NT2/D1 (cell line): ENCODE measurements around the gene MTMR1.
A peak's percentile ranks its signal among the peaks of the same experiment; 100 is the strongest.

Experiments used
- DNase-seq: peaks from one replicate; pipeline ENCODE4 v3.0.0-alpha.2; 2011; ENCODE audit warnings: low read depth, low spot score
- H3K27me3 ChIP-seq: 2 replicates; pipeline ENCODE4 v1.6.0; 2011; ENCODE audit warnings: mild to moderate bottlenecking; ENCODE audit not compliant: insufficient read length, insufficient read depth
- H3K36me3 ChIP-seq: 2 replicates; pipeline ENCODE4 v1.6.1; 2011; ENCODE audit warnings: mild to moderate bottlenecking, low read length, mixed read lengths; ENCODE audit not compliant: insufficient read depth, insufficient read length
- H3K4me1 ChIP-seq: 2 replicates; pipeline ENCODE4 v1.5.1; 2011; ENCODE audit not compliant: insufficient read depth, insufficient read length
- H3K4me3 ChIP-seq: 2 replicates; pipeline ENCODE4 v1.5.1; 2011; ENCODE audit warnings: low read depth; ENCODE audit not compliant: insufficient read length
- H3K9ac ChIP-seq: 2 replicates; pipeline ENCODE4 v1.6.0; 2011; ENCODE audit warnings: low read depth; ENCODE audit not compliant: insufficient read length
- H3K9me3 ChIP-seq: 2 replicates; pipeline ENCODE4 v1.5.1; 2011; ENCODE audit warnings: mild to moderate bottlenecking, low read length; ENCODE audit not compliant: insufficient read depth
- SUZ12 ChIP-seq: IDR thresholded peaks from 2 replicates; pipeline ENCODE4 v1.6.1; 2011; ENCODE audit not compliant: insufficient read length, insufficient read depth; ENCODE audit errors: extremely low read depth
- YY1 ChIP-seq: IDR thresholded peaks from 2 replicates; pipeline ENCODE4 v1.6.1; 2011; ENCODE audit not compliant: insufficient read length, insufficient read depth
- ZNF274 ChIP-seq: IDR thresholded peaks from 2 replicates; pipeline ENCODE4 v1.6.1; 2011; ENCODE audit warnings: mild to moderate bottlenecking, low read depth, low read length

Gene MTMR1

DNA sequence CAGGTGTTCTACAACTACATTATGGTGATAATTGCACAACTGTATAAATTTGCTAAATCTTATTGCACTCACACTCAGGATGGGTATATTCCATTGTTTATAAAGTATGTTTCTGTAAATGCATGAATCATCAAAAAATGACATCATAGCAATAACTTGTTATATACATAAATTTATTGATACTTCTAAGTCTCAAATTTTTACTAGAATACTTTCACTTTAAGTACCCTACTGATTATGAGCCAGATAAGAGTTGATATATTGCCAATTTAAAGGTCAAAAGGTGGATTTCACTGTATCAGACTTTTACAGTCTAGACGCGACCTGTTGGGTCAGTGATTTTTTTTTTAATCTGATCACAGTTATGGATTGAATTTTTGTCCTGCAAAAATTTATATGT is 37.4 kb upstream of the MTMR1 start:
- no peak for DNase-seq
- H3K9ac ChIP-seq, result no peak overlapping the region
- H3K4me3 ChIP-seq, result no peak overlapping the region
- TF ChIP-seq YY1 (no peak), ZNF274 (no peak), SUZ12 (no peak)
- H3K9me3 ChIP-seq, result no peaks in the 10 kb centered on the region
- H3K36me3 ChIP-seq, result no peaks in the 10 kb centered on the region
- H3K4me1 ChIP-seq, result no peaks in the 10 kb centered on the region
- no peaks in the 10 kb centered on the region for H3K27me3 ChIP-seq

- DNase-seq, result no peak
Measured at GRCh38 chrX:150663073-150663472, 30.1 kb upstream of the MTMR1 start.

DNA sequence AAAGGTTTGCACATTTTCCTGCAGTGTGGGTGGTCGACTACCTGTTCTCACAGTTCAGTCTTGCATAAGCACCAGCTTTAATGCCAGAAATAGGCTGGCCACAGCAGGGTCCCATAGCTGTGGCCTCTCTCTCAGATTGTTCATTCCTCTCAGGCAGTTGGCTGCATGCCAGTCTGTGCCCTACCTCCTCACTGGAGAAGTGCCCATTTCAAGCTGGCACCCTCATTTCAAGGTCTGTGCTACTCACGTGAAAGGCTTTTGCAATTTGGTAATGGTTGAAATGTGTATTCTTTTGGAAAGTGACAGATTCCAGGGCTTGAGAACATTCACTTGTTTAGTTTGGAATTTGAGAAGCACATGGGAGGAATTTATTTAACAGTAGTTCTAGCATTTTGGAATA is 28.9 kb upstream of the MTMR1 start:
- H3K9me3 ChIP-seq, result no peaks in the 10 kb centered on the region
- DNase-seq, result no peak
- TF ChIP-seq SUZ12 (no peak), ZNF274 (no peak), YY1 (no peak)

More at GRCh38 chrX:150663073-150663472, 30.1 kb upstream of the MTMR1 start:
- H3K4me3 ChIP-seq, result no peak overlapping the region
- H3K9ac ChIP-seq, result no peak overlapping the region
- no peaks in the 10 kb centered on the region for H3K9me3 ChIP-seq
- TF ChIP-seq ZNF274, result no peak
- no peak for TF ChIP-seq YY1
- TF ChIP-seq SUZ12, result no peak
- H3K27me3 ChIP-seq, result no peaks in the 10 kb centered on the region
- peaks cover 15% of the 10 kb centered on the region for H3K36me3 ChIP-seq
- no peaks in the 10 kb centered on the region for H3K4me1 ChIP-seq

GRCh38 chrX:150676221-150676620 is 17.0 kb upstream of the MTMR1 start:
- Histone ChIP-seq H3K9me3 (no peaks in the 10 kb centered on the region), H3K36me3 (peaks cover 6% of the 10 kb centered on the region), H3K9ac (no peak overlapping the region), H3K4me1 (no peaks in the 10 kb centered on the region), H3K27me3 (no peaks in the 10 kb centered on the region), H3K4me3 (no peak overlapping the region)
- TF ChIP-seq ZNF274 (no peak), YY1 (no peak), SUZ12 (no peak)
- no peak for DNase-seq

More for the DNA sequence above, 28.9 kb upstream of the MTMR1 start:
- H3K27me3 ChIP-seq, result no peaks in the 10 kb centered on the region
- no peak overlapping the region for H3K9ac ChIP-seq
- H3K4me3 ChIP-seq, result no peak overlapping the region
- peaks cover 15% of the 10 kb centered on the region for H3K36me3 ChIP-seq
- H3K4me1 ChIP-seq, result no peaks in the 10 kb centered on the region

DNA sequence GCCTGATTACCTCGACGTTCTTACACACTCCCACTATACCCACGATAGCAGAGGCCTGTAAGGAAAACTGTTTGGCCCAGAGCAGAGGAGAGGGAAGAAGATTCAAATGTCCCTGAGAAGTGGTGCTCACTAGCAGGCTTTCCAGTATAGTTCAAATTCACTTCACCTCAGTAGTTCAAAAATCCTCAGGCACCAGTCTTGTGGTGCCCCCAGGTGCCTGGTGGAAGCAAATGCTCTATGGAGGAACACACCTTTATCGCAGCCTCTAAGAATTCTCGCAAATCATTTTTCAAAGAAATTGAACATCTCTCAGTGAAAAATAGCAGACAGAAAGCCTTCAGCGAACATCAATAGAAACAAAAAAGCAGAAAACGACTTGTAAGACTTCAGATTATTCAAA is 12.2 kb upstream of the MTMR1 start:
- Histone ChIP-seq H3K4me1 (no peaks in the 10 kb centered on the region), H3K36me3 (no peaks in the 10 kb centered on the region), H3K9ac (no peak overlapping the region), H3K4me3 (no peak overlapping the region), H3K27me3 (no peaks in the 10 kb centered on the region), H3K9me3 (no peaks in the 10 kb centered on the region)
- TF ChIP-seq SUZ12 (no peak), ZNF274 (no peak), YY1 (no peak)
- no peak for DNase-seq

- Histone ChIP-seq H3K4me3 (no peak overlapping the region), H3K36me3 (no peaks in the 10 kb centered on the region), H3K4me1 (no peaks in the 10 kb centered on the region), H3K27me3 (no peaks in the 10 kb centered on the region), H3K9ac (no peak overlapping the region), H3K9me3 (no peaks in the 10 kb centered on the region)
- TF ChIP-seq SUZ12 (no peak), ZNF274 (no peak), YY1 (no peak)
- DNase-seq, result no peak
Measured at GRCh38 chrX:150683112-150683511, 10.1 kb upstream of the MTMR1 start.

GRCh38 chrX:150683536-150684146 is 9.6 kb upstream of the MTMR1 start:
- Histone ChIP-seq H3K9ac (no peak overlapping the region), H3K9me3 (no peaks in the 10 kb centered on the region), H3K36me3 (no peaks in the 10 kb centered on the region), H3K27me3 (no peaks in the 10 kb centered on the region), H3K4me1 (no peaks in the 10 kb centered on the region), H3K4me3 (no peak overlapping the region)
- TF ChIP-seq YY1 (no peak), SUZ12 (no peak), ZNF274 (no peak)
- peak; percentile 6 for DNase-seq
